K562 (cell line): ENCODE results near the gene DLG3. TPM values are rescaled to one million over a fixed set of nuclear protein-coding genes. Genes with fewer than 3 reads are reported as not detected.

ENCODE experiments used
- CREB5 ChIP-seq: fragments of 250-450 bp; sonication (Bioruptor Pico); IDR thresholded peaks from 2 replicates; pipeline ENCODE4 v1.5.0; 2020; ENCODE audit warnings: mild to moderate bottlenecking
- MNT ChIP-seq, 2 experiments: fragments of 450-650 bp; conservative IDR thresholded peaks; 2 replicates each; pipeline ENCODE4 v1.6.1; 2017; ENCODE audit warnings: mild to moderate bottlenecking in 2 of 2, moderate library complexity in 2 of 2
- RFX1 ChIP-seq: fragments of 450-650 bp; IDR thresholded peaks from 2 replicates; pipeline ENCODE4 v1.6.1; 2016; ENCODE audit warnings: mild to moderate bottlenecking, moderate library complexity
- SIX5 ChIP-seq, 2 experiments: IDR thresholded peaks; 2 replicates each; pipeline ENCODE4 v1.6.1; 2011; ENCODE audit warnings: low read length in 2 of 2, borderline replicate concordance in 1 of 2, low read depth in 1 of 2, mild to moderate bottlenecking in 1 of 2, moderate library complexity in 1 of 2; ENCODE audit not compliant: insufficient read depth in 1 of 2
- SNIP1 ChIP-seq: fragments of 450-650 bp; IDR thresholded peaks from 2 replicates; pipeline ENCODE4 v1.7.1; 2017; ENCODE audit warnings: low read depth, mild to moderate bottlenecking
- polyA plus RNA-seq, 8 experiments: library from polyadenylated mRNA; depleted of rRNA in 4 of 8; stranded (reverse) in 5 of 8; unstranded in 3 of 8; fragments of >200 nt; fragmentation: Nextera tagmentation in 2 of 8; fragmentation: Illumina TruSeq in 1 of 8; extraction: Ambion mirVana in 2 of 8; extraction: Trizol in 1 of 8; gene quantifications; 2 replicates each; pipeline versions ENCODE4 v1.2.1 to v1.2.3, GENCODE V29; 2011 to 2014; ENCODE audit warnings: inconsistent platforms in 1 of 8, missing spikeins in 1 of 8
- total RNA-seq, 7 experiments: library from RNA; depleted of rRNA in 6 of 7; stranded (reverse); fragments of >200 nt in 6 of 7; fragmentation: Illumina TruSeq in 2 of 7; extraction: Trizol in 2 of 7; gene quantifications; 2 replicates each; pipeline versions ENCODE4 v1.2.1 to v1.2.3, GENCODE V29; 2011 to 2021; ENCODE audit warnings: low replicate concordance in 1 of 7
- TF ChIP-seq, protein P1 (sequence below): fragments of 450-650 bp; formaldehyde crosslinking; IDR thresholded peaks from 2 replicates; pipeline ENCODE4 v1.4.0; 2020; ENCODE audit warnings: mild to moderate bottlenecking, mixed read lengths

Gene DLG3
- total and polyA plus RNA-seq, 9 of the 15 experiments (the other 6 are each of a cell fraction or from before 2014, with no cell fraction given) = 3.1 to 15.7 (median 8.8) TPM

DNA sequence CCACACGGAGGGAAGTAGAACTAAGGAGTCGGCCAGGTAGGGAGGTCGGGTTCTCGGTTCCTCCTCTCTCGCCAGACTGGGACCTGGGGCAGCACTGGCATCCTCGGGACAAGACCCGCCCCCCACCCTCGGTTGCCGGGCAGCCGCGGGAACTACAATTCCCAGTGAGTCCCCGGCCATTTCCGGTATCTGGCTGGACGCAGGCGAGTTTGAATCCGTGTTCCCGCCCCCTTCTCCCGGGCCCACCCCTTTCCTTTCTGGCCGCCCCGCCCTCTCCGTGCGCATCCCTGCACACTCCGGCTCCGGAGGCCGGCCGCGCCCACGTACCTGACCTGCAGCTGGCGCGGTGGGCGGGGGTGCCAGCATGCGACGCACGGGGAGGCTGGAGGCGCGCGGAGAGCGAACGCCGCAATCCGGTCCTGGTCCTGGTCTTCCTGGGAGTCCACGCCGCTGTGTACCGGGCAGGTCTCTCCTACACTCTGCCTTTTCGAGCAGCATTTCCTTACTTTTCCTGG lies 10.2 kb upstream of the DLG3 start (continued):
- no peak for TF ChIP-seq CREB5 (CRISPR knock-in tag)
- TF ChIP-seq, protein P1, sequence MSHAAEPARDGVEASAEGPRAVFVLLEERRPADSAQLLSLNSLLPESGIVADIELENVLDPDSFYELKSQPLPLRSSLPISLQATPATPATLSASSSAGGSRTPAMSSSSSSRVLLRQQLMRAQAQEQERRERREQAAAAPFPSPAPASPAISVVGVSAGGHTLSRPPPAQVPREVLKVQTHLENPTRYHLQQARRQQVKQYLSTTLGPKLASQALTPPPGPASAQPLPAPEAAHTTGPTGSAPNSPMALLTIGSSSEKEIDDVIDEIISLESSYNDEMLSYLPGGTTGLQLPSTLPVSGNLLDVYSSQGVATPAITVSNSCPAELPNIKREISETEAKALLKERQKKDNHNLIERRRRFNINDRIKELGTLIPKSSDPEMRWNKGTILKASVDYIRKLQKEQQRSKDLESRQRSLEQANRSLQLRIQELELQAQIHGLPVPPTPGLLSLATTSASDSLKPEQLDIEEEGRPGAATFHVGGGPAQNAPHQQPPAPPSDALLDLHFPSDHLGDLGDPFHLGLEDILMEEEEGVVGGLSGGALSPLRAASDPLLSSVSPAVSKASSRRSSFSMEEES (CRISPR knock-in tag) = no peak
- peak; percentile 76 for TF ChIP-seq RFX1
- 0 out of 4 replicates have a peak, but pooled peaks of 1 of the 2 experiments have one; percentile 7 for TF ChIP-seq MNT (conservative IDR thresholded peaks at IDR 0.05)
- TF ChIP-seq SNIP1 = no peak
- peak; percentile 43 to 52; a peak in 3 of 4 replicates for TF ChIP-seq SIX5 (IDR thresholded peaks at IDR 0.05; ENCODE audit: borderline replicate concordance in 1 of 2, insufficient read depth in 1 of 2, low read depth in 1 of 2, low read length in 2 of 2)
